K562 (cell line): Measurements from ENCODE around the gene CDKL4. TPM values are rescaled to one million over a fixed set of nuclear protein-coding genes. Genes with fewer than 3 reads are reported as not detected.

ENCODE experiments used
- ATAC-seq: fragments of 200-7000 bp; cut with Tn5 transposase; 3 replicates; pipeline ENCODE4 v1.9.1; 2020; ENCODE audit warnings: moderate library complexity
- BruUV-seq: library from RNA; stranded (reverse); fragments of 400-500 nt; replicated peaks from 2 replicates; lab custom pipeline; 2021; lab: Mats Ljungman, UMichigan
- CTCF ChIA-PET: fragments of 300-600 bp; formaldehyde crosslinking; extraction: SDS; loops from one replicate; lab custom pipeline; 2021; ENCODE audit warnings: low intra/inter-chr PET ratio; lab: Yijun Ruan, JAX
- POLR2A ChIA-PET: fragments of 300-600, 350-650 bp; sonication (Branson Sonifier 250); formaldehyde crosslinking; extraction: SDS; loops from one replicate; lab custom pipeline; 2021; ENCODE audit warnings: antibody characterized with exemption, inconsistent platforms; lab: Yijun Ruan, JAX
- DNase-seq, 4 experiments: peaks; one replicate each; pipeline versions ENCODE4 v3.0.0 to v3.0.0-alpha.2; 2011 to 2018; ENCODE audit warnings: low spot score in 3 of 4, mixed read lengths in 3 of 4; ENCODE audit errors: extremely low read depth in 1 of 4
- FAIRE-seq: peaks from 2 replicates; lab custom pipeline; 2011; peaks lifted over from hg19 to GRCh38; lab: Jason Lieb, UNC
- H2AFZ ChIP-seq: 2 replicates; pipeline ENCODE4 v1.6.0; 2011; ENCODE audit warnings: low read depth, low read length, control low read depth, inconsistent platforms
- H3K27ac ChIP-seq: fragments of 200-600 bp; 3 replicates; pipeline ENCODE4 v1.8.0; 2011; ENCODE audit warnings: low read depth, mild to moderate bottlenecking, control low read depth, inconsistent platforms, low read length, moderate library complexity, mixed read lengths; ENCODE audit errors: extremely low read depth
- H3K27me3 ChIP-seq, 2 experiments: fragments of 300-600 bp in 1 of 2; 2 replicates in 1 of 2; 3 replicates in 1 of 2; pipeline versions ENCODE4 v1.6.0 to v1.8.0; 2011; ENCODE audit warnings: inconsistent platforms in 2 of 2, low read length in 2 of 2, mild to moderate bottlenecking in 1 of 2, mixed read lengths in 1 of 2, moderate library complexity in 1 of 2; ENCODE audit not compliant: control insufficient read depth in 2 of 2, insufficient read depth in 2 of 2
- H3K36me3 ChIP-seq: fragments of 300-600 bp; 3 replicates; pipeline ENCODE4 v1.8.0; 2011; ENCODE audit warnings: mild to moderate bottlenecking, low read length, inconsistent platforms; ENCODE audit not compliant: control insufficient read depth, insufficient read depth
- H3K4me1 ChIP-seq, 2 experiments: fragments of 200-600 bp in 1 of 2; replicated peaks in 1 of 2; 2 replicates in 1 of 2; 3 replicates in 1 of 2; pipeline versions ENCODE4 v1.5.1 to v1.8.0; 2011; ENCODE audit warnings: inconsistent platforms in 2 of 2, low read length in 2 of 2, mild to moderate bottlenecking in 1 of 2, mixed read lengths in 1 of 2, moderate library complexity in 1 of 2; ENCODE audit not compliant: control insufficient read depth in 2 of 2, insufficient read depth in 2 of 2
- H3K4me2 ChIP-seq: 2 replicates; pipeline ENCODE4 v1.6.1; 2011; ENCODE audit warnings: low read length, control low read depth, inconsistent platforms, mixed read lengths; ENCODE audit not compliant: insufficient read depth
- H3K4me3 ChIP-seq: fragments of 200-600 bp; sonication (generic), shearing (Covaris generic); 2 replicates; pipeline ENCODE4 v1.5.1; 2016; ENCODE audit warnings: control low read depth, inconsistent platforms
- H3K79me2 ChIP-seq: fragments of 200-600 bp; 3 replicates; pipeline ENCODE4 v1.8.0; 2011; ENCODE audit warnings: low read length, inconsistent platforms; ENCODE audit not compliant: control insufficient read depth, insufficient read depth
- H3K9ac ChIP-seq, 2 experiments: 2 replicates each; pipeline versions ENCODE4 v1.6.0 to v1.6.1; 2011; ENCODE audit warnings: low read depth in 2 of 2, low read length in 2 of 2, control low read depth in 1 of 2, inconsistent platforms in 1 of 2, mild to moderate bottlenecking in 1 of 2, mixed read lengths in 1 of 2; ENCODE audit not compliant: insufficient read depth in 1 of 2
- H3K9me1 ChIP-seq: one replicate; pipeline ENCODE4 v1.6.0; 2011; ENCODE audit warnings: inconsistent platforms, mild to moderate bottlenecking, low read length, moderate library complexity; ENCODE audit not compliant: control insufficient read depth, insufficient read depth
- H3K9me3 ChIP-seq: replicated peaks from 2 replicates; pipeline ENCODE4 v1.5.1; 2011; ENCODE audit warnings: low read depth, low read length, inconsistent platforms; ENCODE audit not compliant: control insufficient read depth, insufficient read depth
- H4K20me1 ChIP-seq: replicated peaks from 2 replicates; pipeline ENCODE4 v1.6.1; 2011; ENCODE audit warnings: low read length, inconsistent platforms, mixed read lengths; ENCODE audit not compliant: control insufficient read depth, insufficient read depth
- TCF7 ChIP-seq: sonication (generic); IDR thresholded peaks from 2 replicates; pipeline ENCODE4 v1.6.1; 2016; ENCODE audit warnings: antibody characterized with exemption, borderline replicate concordance
- TRIM28 ChIP-seq: fragments of 450-650 bp; IDR thresholded peaks from 2 replicates; pipeline ENCODE4 v1.6.1; 2017
- ZNF212 ChIP-seq: fragments of 450-650 bp; formaldehyde crosslinking; IDR thresholded peaks from 2 replicates; pipeline ENCODE4 v1.4.0; 2020; ENCODE audit warnings: mild to moderate bottlenecking
- ZNF316 ChIP-seq: fragments of 450-650 bp; IDR thresholded peaks from 2 replicates; pipeline ENCODE4 v1.6.1; 2016
- WGBS: fragments of 100-300 bp; shearing (Covaris generic); methylation state at CpG from one replicate; pipeline ENCODE4 v1.1.6; 2016; ENCODE audit warnings: low coverage, mixed read lengths; ENCODE audit not compliant: insufficient coverage; ENCODE audit errors: missing lambda C conversion rate; 5-methylcytosine and 5-hydroxymethylcytosine counted together
- in situ Hi-C: fragments of 300-500 bp; cut with MboI; formaldehyde crosslinking; loops from 4 replicates; pipeline ENCODE4 v1.15.0; 2018; ENCODE audit warnings: inconsistent platforms, mixed read lengths
- intact Hi-C: fragments of 100-400 bp; cut with micrococcal nuclease; formaldehyde crosslinking; loops from 2 replicates; pipeline ENCODE4 v1.14.2; 2022
- polyA plus RNA-seq, 8 experiments: library from polyadenylated mRNA; depleted of rRNA in 4 of 8; stranded (reverse) in 5 of 8; unstranded in 3 of 8; fragments of >200 nt; fragmentation: Nextera tagmentation in 2 of 8; fragmentation: Illumina TruSeq in 1 of 8; extraction: Ambion mirVana in 2 of 8; extraction: Trizol in 1 of 8; gene quantifications; 2 replicates each; pipeline versions ENCODE4 v1.2.1 to v1.2.3, GENCODE V29; 2011 to 2014; ENCODE audit warnings: inconsistent platforms in 1 of 8, missing spikeins in 1 of 8
- total RNA-seq, 7 experiments: library from RNA; depleted of rRNA in 6 of 7; stranded (reverse); fragments of >200 nt in 6 of 7; fragmentation: Illumina TruSeq in 2 of 7; extraction: Trizol in 2 of 7; gene quantifications; 2 replicates each; pipeline versions ENCODE4 v1.2.1 to v1.2.3, GENCODE V29; 2011 to 2021; ENCODE audit warnings: low replicate concordance in 1 of 7

The CDKL4 gene
- total and polyA plus RNA-seq, 9 of the 15 experiments (the other 6 are each of a cell fraction or from before 2014, with no cell fraction given): not detected

- H3K9me3 ChIP-seq: no peaks in the 10 kb centered on the region
- FAIRE-seq (no peak), DNase-seq (no peak), ATAC-seq (no peak)
- intact Hi-C loops: no loop called here
- no peak overlapping the region for H3K4me2 ChIP-seq
- H3K9ac ChIP-seq: no peak overlapping the region
- in situ Hi-C loops: no loop called here
- H3K27me3 ChIP-seq: no peaks in the 10 kb centered on the region
- ChIA-PET POLR2A (interaction anchor here (1.6 kb wide), 1 partner anchor 13 kb away, joined by 3 read pairs; no protein-coding TSS in a partner anchor), CTCF (no interaction called here)
- no peaks in the 10 kb centered on the region for H3K79me2 ChIP-seq
- no peaks in the 10 kb centered on the region for H3K4me1 ChIP-seq
- peaks cover 76% of the 10 kb centered on the region for H3K36me3 ChIP-seq
- H3K27ac ChIP-seq: no peak overlapping the region
- no peaks in the 10 kb centered on the region for H3K9me1 ChIP-seq
- no peak overlapping the region for H2AFZ ChIP-seq
- no peaks in the 10 kb centered on the region for H4K20me1 ChIP-seq
- no TSS peak for BruUV-seq
- no peak overlapping the region for H3K4me3 ChIP-seq
- TF ChIP-seq TCF7 (no peak), ZNF316 (peak; percentile 61)
- TF ChIP-seq, all 486 proteins: peak for 1
Measured at GRCh38 chr2:39256040-39256439, 12.3 kb upstream of the CDKL4 start.

GRCh38 chr2:39252888-39253518 is 9.2 kb upstream of the CDKL4 start:
- no peaks in the 10 kb centered on the region for H3K9me1 ChIP-seq
- ChIA-PET POLR2A (interaction anchor here (0.9 kb wide), 1 partner anchor 191 kb away, joined by 3 read pairs; no protein-coding TSS in a partner anchor), CTCF (no interaction called here)
- no peak overlapping the region for H3K4me2 ChIP-seq
- no peak for ATAC-seq
- 91% methylated on average over 18 of the region's 18 CpGs for WGBS
- no peaks in the 10 kb centered on the region for H3K27me3 ChIP-seq
- FAIRE-seq: no peak
- peaks cover 69% of the 10 kb centered on the region for H3K36me3 ChIP-seq
- no peak for DNase-seq
- H3K4me1 ChIP-seq: no peaks in the 10 kb centered on the region
- H3K4me3 ChIP-seq: no peak overlapping the region
- H4K20me1 ChIP-seq: no peaks in the 10 kb centered on the region
- in situ Hi-C loops (no loop called here), intact Hi-C loops (no loop called here)
- no peak overlapping the region for H2AFZ ChIP-seq
- TF ChIP-seq ZNF212 (CRISPR knock-in tag) (no peak), TRIM28 (no peak)
- H3K79me2 ChIP-seq: no peaks in the 10 kb centered on the region
- H3K9ac ChIP-seq: no peak overlapping the region
- BruUV-seq: no TSS peak
- H3K27ac ChIP-seq: no peak overlapping the region
- H3K9me3 ChIP-seq: no peaks in the 10 kb centered on the region
